HCT116 (cell line): ENCODE results near the gene ZFYVE27. TPM values are rescaled to one million over a fixed set of nuclear protein-coding genes. Genes with fewer than 3 reads are reported as not detected.

Experiments used
- ATAC-seq: fragments of 200-7000 bp; cut with Tn5 transposase; 2 replicates; pipeline ENCODE4 v1.9.1; 2020; ENCODE audit warnings: mild to moderate bottlenecking, moderate library complexity
- BruUV-seq: library from RNA; stranded (reverse); fragments of 400-500 nt; replicated peaks from 2 replicates; lab custom pipeline; 2021; lab: Mats Ljungman, UMichigan
- CTCF ChIA-PET: fragments of 300-600 bp; sonication (Branson Sonifier 250); formaldehyde crosslinking; loops from one replicate; lab custom pipeline; 2021; ENCODE audit warnings: antibody characterized with exemption; lab: Charles Lee
- POLR2A ChIA-PET: fragments of 300-600, 350-600 bp; sonication (Branson Sonifier 250); formaldehyde crosslinking; loops from one replicate; lab custom pipeline; 2021; ENCODE audit warnings: antibody characterized with exemption; lab: Charles Lee
- RAD21 ChIA-PET, 2 experiments: fragments of 300-600 bp; sonication (Branson Sonifier 250); formaldehyde crosslinking; loops; one replicate each; lab custom pipeline; 2023; ENCODE audit warnings: low total read pairs in 2 of 2; ENCODE audit not compliant: uncharacterized antibody in 2 of 2, unreplicated experiment in 2 of 2, low non-redundant PET in 1 of 2; lab: Charles Lee
- DNase-seq: peaks from one replicate; pipeline ENCODE4 v3.0.0-alpha.2; 2010; ENCODE audit warnings: low read depth, low spot score
- H2AFZ ChIP-seq: fragments of 200-600 bp; shearing (Covaris generic), sonication (generic); 2 replicates; pipeline ENCODE4 v1.6.1; 2017; ENCODE audit warnings: low read depth, mixed run types, mixed read lengths, antibody characterized with exemption, low read length; ENCODE audit not compliant: poor library complexity, severe bottlenecking
- H3K27ac ChIP-seq: 2 replicates; pipeline ENCODE4 v1.5.1; 2012; ENCODE audit warnings: low read depth, low read length
- H3K27me3 ChIP-seq: fragments of 200-600 bp; sonication (generic); 2 replicates; pipeline ENCODE4 v1.6.1; 2016; ENCODE audit warnings: mixed run types, low read length, mixed read lengths; ENCODE audit not compliant: insufficient read depth
- H3K36me3 ChIP-seq, 2 experiments: fragments of 200-500 bp in 1 of 2; fragments of 200-600 bp in 1 of 2; sonication (Bioruptor generic) in 1 of 2; sonication (generic) in 1 of 2; 2 replicates each; pipeline versions ENCODE4 v1.5.1 to v1.6.1; 2014 to 2016; ENCODE audit warnings: low read length in 2 of 2, inconsistent platforms in 1 of 2, mixed read lengths in 1 of 2, mixed run types in 1 of 2; ENCODE audit not compliant: insufficient read depth in 2 of 2, control insufficient read depth in 1 of 2
- H3K4me1 ChIP-seq, 2 experiments: fragments of 200-600 bp in 1 of 2; sonication (generic) in 1 of 2; 2 replicates each; pipeline versions ENCODE4 v1.5.1 to v1.6.1; 2012 to 2017; ENCODE audit warnings: low read length in 2 of 2, inconsistent platforms in 1 of 2, mild to moderate bottlenecking in 1 of 2, mixed read lengths in 1 of 2, mixed run types in 1 of 2, moderate library complexity in 1 of 2; ENCODE audit not compliant: insufficient read depth in 2 of 2, control insufficient read depth in 1 of 2
- H3K4me2 ChIP-seq: fragments of 200-600 bp; sonication (generic); 2 replicates; pipeline ENCODE4 v1.6.1; 2017; ENCODE audit warnings: mixed run types, low read length, mixed read lengths
- H3K4me3 ChIP-seq, 2 experiments: fragments of 200-600 bp in 1 of 2; sonication (generic) in 1 of 2; replicated peaks in 1 of 2; 2 replicates each; pipeline ENCODE4 v1.5.1; 2011 to 2016; ENCODE audit warnings: low read length in 2 of 2, control low read depth in 1 of 2, low read depth in 1 of 2, mild to moderate bottlenecking in 1 of 2, mixed read lengths in 1 of 2, mixed run types in 1 of 2
- H3K79me2 ChIP-seq: fragments of 200-600 bp; sonication (generic); 2 replicates; pipeline ENCODE4 v1.6.1; 2017; ENCODE audit warnings: mild to moderate bottlenecking, mixed run types, low read length, moderate library complexity, mixed read lengths; ENCODE audit not compliant: insufficient read depth
- H3K9ac ChIP-seq: fragments of 200-600 bp; sonication (generic); 2 replicates; pipeline ENCODE4 v1.6.1; 2016; ENCODE audit warnings: low read length, mixed read lengths
- H3K9me2 ChIP-seq: fragments of 200-600 bp; sonication (generic), shearing (Covaris generic); 2 replicates; pipeline ENCODE4 v1.6.1; 2017; ENCODE audit warnings: mixed run types, mild to moderate bottlenecking, moderate library complexity; ENCODE audit not compliant: insufficient read depth
- H3K9me3 ChIP-seq, 2 experiments: fragments of 200-500 bp in 1 of 2; fragments of 200-600 bp in 1 of 2; sonication (Bioruptor generic) in 1 of 2; sonication (generic) in 1 of 2; 2 replicates each; pipeline ENCODE4 v1.6.1; 2014 to 2017; ENCODE audit warnings: low read length in 2 of 2, mixed read lengths in 2 of 2, inconsistent platforms in 1 of 2, low read depth in 1 of 2, mild to moderate bottlenecking in 1 of 2, mixed run types in 1 of 2, moderate library complexity in 1 of 2; ENCODE audit not compliant: control insufficient read depth in 1 of 2, insufficient read depth in 1 of 2
- H4K20me1 ChIP-seq: fragments of 200-600 bp; sonication (generic), shearing (Covaris generic); 2 replicates; pipeline ENCODE4 v1.6.1; 2017; ENCODE audit warnings: mixed run types, mild to moderate bottlenecking, moderate library complexity; ENCODE audit not compliant: insufficient read depth
- ATF3 ChIP-seq: IDR thresholded peaks from 2 replicates; pipeline ENCODE4 v1.6.1; 2012
- CBX3 ChIP-seq: IDR thresholded peaks from 2 replicates; pipeline ENCODE4 v1.6.1; 2012; ENCODE audit warnings: low read depth
- CEBPB ChIP-seq: IDR thresholded peaks from 2 replicates; pipeline ENCODE4 v1.6.1; 2012; ENCODE audit warnings: low read depth
- EZH2 ChIP-seq: fragments of 200-600 bp; sonication (generic); IDR thresholded peaks from 2 replicates; pipeline ENCODE4 v1.6.1; 2017; ENCODE audit warnings: antibody characterized with exemption, mixed run types
- EZH2phosphoT487 ChIP-seq: fragments of 200-600 bp; IDR thresholded peaks from 2 replicates; pipeline ENCODE4 v1.6.1; 2018; ENCODE audit warnings: antibody characterized with exemption, borderline replicate concordance
- FOSL1 ChIP-seq: IDR thresholded peaks from 2 replicates; pipeline ENCODE4 v1.6.1; 2012; ENCODE audit warnings: low read depth
- POLR2A ChIP-seq: IDR thresholded peaks from 2 replicates; pipeline ENCODE4 v1.7.0; 2011; ENCODE audit warnings: borderline replicate concordance; ENCODE audit not compliant: insufficient read depth, insufficient read length; ENCODE audit errors: extremely low read depth
- RAD21 ChIP-seq: IDR thresholded peaks from 2 replicates; pipeline ENCODE4 v1.6.1; 2012; ENCODE audit warnings: low read depth, mild to moderate bottlenecking
- SP1 ChIP-seq: IDR thresholded peaks from 2 replicates; pipeline ENCODE4 v1.6.1; 2012; ENCODE audit warnings: low read depth
- SRF ChIP-seq: IDR thresholded peaks from 2 replicates; pipeline ENCODE4 v1.6.1; 2012; ENCODE audit warnings: low read depth
- ZFX ChIP-seq: fragments of 450-650 bp; IDR thresholded peaks from 2 replicates; pipeline ENCODE4 v1.6.1; 2017
- ZNF274 ChIP-seq: fragments of 200-500 bp; sonication (Bioruptor generic); IDR thresholded peaks from 2 replicates; pipeline ENCODE4 v1.6.1; 2014; ENCODE audit warnings: mild to moderate bottlenecking, low read depth, low read length, inconsistent platforms
- intact Hi-C: fragments of 100-400 bp; cut with micrococcal nuclease; formaldehyde crosslinking; loops from 2 replicates; pipeline ENCODE4 v1.10.0; 2022
- total RNA-seq: library from RNA; stranded (reverse); gene quantifications from one replicate; pipeline ENCODE4 v1.2.1, GENCODE V29; 2021; ENCODE audit not compliant: unreplicated experiment
- TF ChIP-seq, protein P1 (sequence below): IDR thresholded peaks from 2 replicates; pipeline ENCODE4 v1.6.1; 2012

The ZFYVE27 gene
- total RNA-seq, 1 experiment from 2014 or later, result 28.4 TPM

- no TSS peak for BruUV-seq
- Histone ChIP-seq H4K20me1 (no peaks in the 10 kb centered on the region), H3K4me2 (no peak overlapping the region), H3K9me2 (no peaks in the 10 kb centered on the region), H3K27ac (no peak overlapping the region), H2AFZ (no peak overlapping the region), H3K4me3 (no peak overlapping the region), H3K4me1 (no peaks in the 10 kb centered on the region), H3K9ac (no peak overlapping the region), H3K9me3 (no peaks in the 10 kb centered on the region), H3K27me3 (no peaks in the 10 kb centered on the region), H3K79me2 (no peaks in the 10 kb centered on the region), H3K36me3 (no peaks in the 10 kb centered on the region)
- RAD21 ChIA-PET, result no interaction called here
- CTCF ChIA-PET, result no interaction called here
- TF ChIP-seq ZFX (no peak), CBX3 (no peak), RAD21 (no peak), CEBPB (no peak), FOSL1 (no peak), EZH2 (no peak), ATF3 (no peak), SRF (no peak), ZNF274 (no peak), POLR2A (no peak), SP1 (no peak), EZH2phosphoT487 (no peak)
- TF ChIP-seq, protein P1, sequence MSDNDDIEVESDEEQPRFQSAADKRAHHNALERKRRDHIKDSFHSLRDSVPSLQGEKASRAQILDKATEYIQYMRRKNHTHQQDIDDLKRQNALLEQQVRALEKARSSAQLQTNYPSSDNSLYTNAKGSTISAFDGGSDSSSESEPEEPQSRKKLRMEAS, result no peak
- intact Hi-C loops, result no loop called here
- no peak for DNase-seq
- POLR2A ChIA-PET, result no interaction called here
- 0 out of 2 replicates have a peak, but pooled peaks have one; percentile 22 for ATAC-seq
Observed at GRCh38 chr10:97781618-97782331, 44.8 kb downstream of the ZFYVE27 start.
